Hepatocyte (in vitro differentiated cells): ENCODE data around the gene NBAS. TPM values are rescaled to one million over a fixed set of nuclear protein-coding genes. Genes with fewer than 3 reads are reported as not detected.

ENCODE experiments used
- DNase-seq: peaks from one replicate; pipeline ENCODE4 v3.0.0-alpha.2; 2016; ENCODE audit warnings: low spot score
- H2AFZ ChIP-seq: fragments of 200-600 bp; sonication (generic); 2 replicates; pipeline ENCODE4 v1.6.0; 2016; ENCODE audit warnings: antibody characterized with exemption, mild to moderate bottlenecking
- H3K27ac ChIP-seq: fragments of 200-600 bp; sonication (generic); 2 replicates; pipeline ENCODE4 v1.5.1; 2016; ENCODE audit warnings: mild to moderate bottlenecking
- H3K27me3 ChIP-seq: fragments of 200-600 bp; sonication (generic); 2 replicates; pipeline ENCODE4 v1.6.1; 2016
- H3K36me3 ChIP-seq: fragments of 200-600 bp; sonication (generic); replicated peaks from 2 replicates; pipeline ENCODE4 v1.5.1; 2016; ENCODE audit warnings: low read depth; ENCODE audit not compliant: insufficient read depth
- H3K4me1 ChIP-seq: fragments of 200-600 bp; sonication (generic); 2 replicates; pipeline ENCODE4 v1.5.1; 2016; ENCODE audit warnings: mild to moderate bottlenecking, moderate library complexity; ENCODE audit not compliant: insufficient read depth
- H3K4me2 ChIP-seq: fragments of 200-600 bp; sonication (generic); 2 replicates; pipeline ENCODE4 v1.6.0; 2016
- H3K4me3 ChIP-seq: fragments of 200-600 bp; sonication (generic); 2 replicates; pipeline ENCODE4 v1.5.1; 2016; ENCODE audit warnings: mild to moderate bottlenecking
- H3K79me2 ChIP-seq: fragments of 200-600 bp; sonication (generic); 2 replicates; pipeline ENCODE4 v1.6.0; 2017; ENCODE audit warnings: mild to moderate bottlenecking
- H3K9me2 ChIP-seq: fragments of 200-600 bp; sonication (generic); replicated peaks from 2 replicates; pipeline ENCODE4 v1.6.0; 2017; ENCODE audit warnings: mild to moderate bottlenecking; ENCODE audit not compliant: insufficient read depth
- H3K9me3 ChIP-seq: fragments of 200-600 bp; sonication (generic); 2 replicates; pipeline ENCODE4 v1.5.1; 2016; ENCODE audit warnings: low read depth, mild to moderate bottlenecking
- H4K20me1 ChIP-seq: fragments of 200-600 bp; sonication (generic); 2 replicates; pipeline ENCODE4 v1.6.0; 2016; ENCODE audit warnings: mild to moderate bottlenecking; ENCODE audit not compliant: insufficient read depth, poor library complexity, severe bottlenecking
- CTCF ChIP-seq: fragments of 200-600 bp; sonication (generic); IDR thresholded peaks from 2 replicates; pipeline ENCODE4 v1.5.1; 2016; ENCODE audit warnings: antibody characterized with exemption, mild to moderate bottlenecking; ENCODE audit not compliant: poor library complexity
- EZH2 ChIP-seq: fragments of 200-600 bp; sonication (generic); IDR thresholded peaks from 2 replicates; pipeline ENCODE4 v1.6.1; 2016; ENCODE audit warnings: antibody characterized with exemption, mild to moderate bottlenecking, borderline replicate concordance
- EZH2phosphoT487 ChIP-seq: fragments of 200-600 bp; sonication (generic); IDR thresholded peaks from one replicate; pipeline ENCODE4 v1.6.1; 2018; ENCODE audit warnings: antibody characterized with exemption, mild to moderate bottlenecking, low read depth, moderate library complexity; ENCODE audit not compliant: unreplicated experiment, severe bottlenecking
- WGBS: methylation state at CpG from one replicate; pipeline ENCODE4 v1.1.6; 2016; ENCODE audit warnings: low lambda C conversion rate; ENCODE audit errors: missing lambda C conversion rate; 5-methylcytosine and 5-hydroxymethylcytosine counted together
- polyA plus RNA-seq: library from polyadenylated mRNA; unstranded; fragments of >200 nt; fragmentation: Nextera tagmentation; extraction: Ambion mirVana; gene quantifications from 2 replicates; pipeline ENCODE4 v1.2.1, GENCODE V29; 2016
- total RNA-seq: library from RNA; depleted of rRNA; stranded (reverse); fragments of >200 nt; gene quantifications from 2 replicates; pipeline ENCODE4 v1.2.3, GENCODE V29; 2014

Gene NBAS
- total and polyA plus RNA-seq, 2 experiments from 2014 or later, result 20.8 to 47.2 TPM

GRCh38 chr2:15281681-15282080 lies 279.5 kb downstream of the NBAS start:
- Histone ChIP-seq H4K20me1 (no peaks in the 10 kb centered on the region), H3K79me2 (no peaks in the 10 kb centered on the region), H3K36me3 (no peaks in the 10 kb centered on the region), H3K4me3 (no peak overlapping the region), H3K9me2 (no peaks in the 10 kb centered on the region), H3K27me3 (no peaks in the 10 kb centered on the region), H3K4me2 (no peak overlapping the region), H2AFZ (no peak overlapping the region), H3K27ac (no peak overlapping the region), H3K4me1 (peaks cover 10% of the 10 kb centered on the region), H3K9me3 (no peaks in the 10 kb centered on the region)
- DNase-seq, result no peak
- WGBS, result 84% methylated on average over 2 of the region's 2 CpGs
- TF ChIP-seq EZH2phosphoT487, result no peak
- TF ChIP-seq CTCF, result no peak
- no peak for TF ChIP-seq EZH2

GRCh38 chr2:15279201-15279876 lies 281.8 kb downstream of the NBAS start:
- Histone ChIP-seq H2AFZ (no peak overlapping the region), H3K9me3 (no peaks in the 10 kb centered on the region), H3K9me2 (no peaks in the 10 kb centered on the region), H3K79me2 (no peaks in the 10 kb centered on the region), H3K27me3 (no peaks in the 10 kb centered on the region), H3K4me1 (peaks cover 10% of the 10 kb centered on the region), H3K4me2 (peak overlapping the region; percentile 56), H3K36me3 (no peaks in the 10 kb centered on the region), H3K27ac (no peak overlapping the region), H4K20me1 (no peaks in the 10 kb centered on the region), H3K4me3 (no peak overlapping the region)
- no peak for DNase-seq
- WGBS, result 40% methylated on average over 2 of the region's 2 CpGs
- TF ChIP-seq EZH2 (no peak), CTCF (no peak), EZH2phosphoT487 (no peak)

DNA sequence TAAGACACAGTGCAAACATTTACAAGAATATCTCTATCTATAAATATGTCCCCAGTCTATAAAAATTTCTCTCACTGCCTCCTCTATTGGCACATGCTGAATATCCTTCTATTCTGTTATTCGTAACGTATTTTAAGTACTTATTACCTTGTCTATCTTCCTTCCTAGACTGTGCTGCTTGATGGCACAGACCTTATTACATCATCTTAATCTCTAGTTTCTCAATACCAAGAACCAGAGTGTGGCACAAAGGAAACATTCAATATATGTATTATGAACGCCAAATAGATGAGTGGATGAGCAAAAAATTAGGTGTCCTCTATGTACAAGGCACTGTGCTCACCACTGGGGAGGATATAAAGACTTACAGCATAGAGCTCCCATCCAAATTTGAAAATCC lies 282.8 kb downstream of the NBAS start:
- TF ChIP-seq EZH2phosphoT487 (no peak), EZH2 (no peak), CTCF (no peak)
- Histone ChIP-seq H3K9me2 (no peaks in the 10 kb centered on the region), H3K27ac (no peak overlapping the region), H3K4me2 (no peak overlapping the region), H2AFZ (no peak overlapping the region), H3K4me1 (peaks cover 10% of the 10 kb centered on the region), H4K20me1 (no peaks in the 10 kb centered on the region), H3K27me3 (no peaks in the 10 kb centered on the region), H3K79me2 (no peaks in the 10 kb centered on the region), H3K9me3 (no peaks in the 10 kb centered on the region), H3K4me3 (no peak overlapping the region), H3K36me3 (no peaks in the 10 kb centered on the region)
- WGBS, result 75% methylated on average over 3 of the region's 3 CpGs
- DNase-seq, result no peak
